H9 (cell line): ENCODE data around the gene NGB. TPM values are rescaled to one million over a fixed set of nuclear protein-coding genes. Genes with fewer than 3 reads are reported as not detected.

ENCODE experiments used
- DNase-seq: peaks from one replicate; pipeline ENCODE4 v3.0.0-alpha.2; 2017
- H2AFZ ChIP-seq: one replicate; pipeline ENCODE4 v1.6.1; 2013; ENCODE audit warnings: mild to moderate bottlenecking, low read length, control low read depth, moderate library complexity
- H2AK5ac ChIP-seq: 2 replicates; pipeline ENCODE4 v1.6.1; 2013; ENCODE audit warnings: low read length, control low read depth, mixed read lengths; ENCODE audit not compliant: insufficient read length
- H2BK120ac ChIP-seq: one replicate; pipeline ENCODE4 v1.6.1; 2013; ENCODE audit warnings: low read depth, mild to moderate bottlenecking, low read length, control low read depth, inconsistent platforms; ENCODE audit not compliant: poor library complexity, severe bottlenecking
- H2BK12ac ChIP-seq: 2 replicates; pipeline ENCODE4 v1.6.1; 2013; ENCODE audit warnings: low read length, control low read depth, mixed read lengths, low read depth; ENCODE audit not compliant: insufficient read length
- H2BK15ac ChIP-seq: 2 replicates; pipeline ENCODE4 v1.6.1; 2013; ENCODE audit warnings: low read depth, low read length, control low read depth
- H2BK20ac ChIP-seq: one replicate; pipeline ENCODE4 v1.6.1; 2013; ENCODE audit warnings: low read depth, mild to moderate bottlenecking, low read length, control low read depth, inconsistent platforms; ENCODE audit not compliant: poor library complexity, severe bottlenecking
- H2BK5ac ChIP-seq: 2 replicates; pipeline ENCODE4 v1.6.1; 2013; ENCODE audit warnings: low read length, control low read depth, mixed read lengths; ENCODE audit not compliant: insufficient read length
- H3K14ac ChIP-seq: 2 replicates; pipeline ENCODE4 v1.6.1; 2013; ENCODE audit warnings: low read length, control low read depth; ENCODE audit not compliant: insufficient read depth
- H3K18ac ChIP-seq: 2 replicates; pipeline ENCODE4 v1.6.1; 2013; ENCODE audit warnings: low read depth, mild to moderate bottlenecking, mixed read lengths, low read length, control low read depth; ENCODE audit not compliant: insufficient read length
- H3K23ac ChIP-seq: 2 replicates; pipeline ENCODE4 v1.6.1; 2013; ENCODE audit warnings: low read length, control low read depth, mixed read lengths, low read depth; ENCODE audit not compliant: insufficient read length
- H3K23me2 ChIP-seq: 2 replicates; pipeline ENCODE4 v1.6.1; 2013; ENCODE audit warnings: low read depth, mild to moderate bottlenecking, mixed read lengths, low read length, control low read depth; ENCODE audit not compliant: insufficient read length, poor library complexity, severe bottlenecking
- H3K27ac ChIP-seq: 2 replicates; pipeline ENCODE4 v1.5.1; 2013; ENCODE audit warnings: low read length, control low read depth, mixed read lengths, low read depth; ENCODE audit not compliant: insufficient read length
- H3K27me3 ChIP-seq: 2 replicates; pipeline ENCODE4 v1.6.1; 2013; ENCODE audit warnings: low read length, control low read depth, inconsistent platforms; ENCODE audit not compliant: insufficient read depth
- H3K4ac ChIP-seq: 2 replicates; pipeline ENCODE4 v1.6.1; 2013; ENCODE audit warnings: low read depth, mild to moderate bottlenecking, control low read depth, inconsistent platforms, low read length, moderate library complexity
- H3K4me1 ChIP-seq: 2 replicates; pipeline ENCODE4 v1.6.1; 2013; ENCODE audit warnings: low read length, control low read depth, inconsistent platforms; ENCODE audit not compliant: insufficient read depth
- H3K4me2 ChIP-seq: 2 replicates; pipeline ENCODE4 v1.6.1; 2013; ENCODE audit warnings: low read length, control low read depth, mixed read lengths; ENCODE audit not compliant: insufficient read length, insufficient read depth
- H3K56ac ChIP-seq: 2 replicates; pipeline ENCODE4 v1.6.1; 2013; ENCODE audit warnings: low read depth, mild to moderate bottlenecking, mixed read lengths, low read length, control low read depth; ENCODE audit not compliant: insufficient read length
- H3K79me1 ChIP-seq: 2 replicates; pipeline ENCODE4 v1.6.1; 2013; ENCODE audit warnings: low read depth, mild to moderate bottlenecking, moderate library complexity, low read length, control low read depth, inconsistent platforms; ENCODE audit not compliant: insufficient read depth, poor library complexity, severe bottlenecking
- H3K79me2 ChIP-seq: 2 replicates; pipeline ENCODE4 v1.6.1; 2013; ENCODE audit warnings: low read length, control low read depth, inconsistent platforms; ENCODE audit not compliant: insufficient read depth
- H3K9ac ChIP-seq: 2 replicates; pipeline ENCODE4 v1.6.1; 2013; ENCODE audit warnings: low read length, control low read depth, mixed read lengths; ENCODE audit not compliant: insufficient read length; ENCODE audit errors: extremely low read depth
- H3K9me3 ChIP-seq: one replicate; pipeline ENCODE4 v1.6.1; 2013; ENCODE audit warnings: low read depth, low read length, inconsistent platforms; ENCODE audit not compliant: control insufficient read depth
- H3T11ph ChIP-seq: one replicate; pipeline ENCODE4 v1.6.1; 2013; ENCODE audit warnings: mild to moderate bottlenecking, low read length, control low read depth, inconsistent platforms
- H4K20me1 ChIP-seq: one replicate; pipeline ENCODE4 v1.6.1; 2013; ENCODE audit not compliant: control insufficient read depth, insufficient read length, insufficient read depth
- H4K5ac ChIP-seq: 2 replicates; pipeline ENCODE4 v1.6.1; 2013; ENCODE audit warnings: low read depth, mild to moderate bottlenecking, mixed read lengths, low read length, control low read depth; ENCODE audit not compliant: insufficient read length
- H4K8ac ChIP-seq: replicated peaks from 2 replicates; pipeline ENCODE4 v1.6.1; 2013; ENCODE audit warnings: low read length, control low read depth, mixed read lengths, low read depth; ENCODE audit not compliant: insufficient read length
- H4K91ac ChIP-seq: 2 replicates; pipeline ENCODE4 v1.6.1; 2013; ENCODE audit warnings: low read depth, mild to moderate bottlenecking, moderate library complexity, mixed read lengths, low read length, control low read depth; ENCODE audit not compliant: insufficient read length
- H3K27ac Mint-ChIP-seq, 3 experiments: 2 replicates in 2 of 3; 3 replicates in 1 of 3; pipeline ENCODE4 v1.8.0; 2020 to 2021; ENCODE audit warnings: mixed read lengths in 3 of 3, mild to moderate bottlenecking in 1 of 3, moderate library complexity in 1 of 3
- H3K27me3 Mint-ChIP-seq: 2 replicates; pipeline ENCODE4 v1.8.0; 2021; ENCODE audit warnings: low read depth, mild to moderate bottlenecking, moderate library complexity, mixed read lengths
- H3K36me3 Mint-ChIP-seq, 3 experiments: 2 replicates in 2 of 3; 3 replicates in 1 of 3; pipeline ENCODE4 v1.8.0; 2020 to 2021; ENCODE audit warnings: low read depth in 3 of 3, mixed read lengths in 3 of 3; ENCODE audit not compliant: insufficient read depth in 1 of 3
- H3K4me1 Mint-ChIP-seq, 2 experiments: 2 replicates each; pipeline ENCODE4 v1.8.0; 2020; ENCODE audit warnings: mixed read lengths in 2 of 2
- H3K4me3 Mint-ChIP-seq, 2 experiments: 2 replicates in 1 of 2; 3 replicates in 1 of 2; pipeline ENCODE4 v1.8.0; 2020 to 2021; ENCODE audit warnings: mild to moderate bottlenecking in 2 of 2, mixed read lengths in 2 of 2, moderate library complexity in 1 of 2
- H3K9me3 Mint-ChIP-seq, 2 experiments: 2 replicates in 1 of 2; 3 replicates in 1 of 2; pipeline ENCODE4 v1.8.0; 2020; ENCODE audit warnings: mild to moderate bottlenecking in 2 of 2, mixed read lengths in 2 of 2, moderate library complexity in 1 of 2
- WGBS: extraction: QIAGEN DNeasy Blood & Tissue Kit; methylation state at CpG from one replicate; pipeline ENCODE4 v1.1.7; 2013; ENCODE audit warnings: missing lambda C conversion rate, low lambda C conversion rate, mixed read lengths; ENCODE audit not compliant: insufficient read length; ENCODE audit errors: extremely low coverage; 5-methylcytosine and 5-hydroxymethylcytosine counted together
- total RNA-seq: library from RNA; stranded (reverse); gene quantifications from 2 replicates; pipeline ENCODE4 v1.2.1, GENCODE V29; 2021
- TF ChIP-seq, protein P1 (sequence below): fragments of 200-600 bp; sonication (generic); conservative IDR thresholded peaks from 3 replicates; pipeline ENCODE4 v1.8.0; 2021; ENCODE audit warnings: antibody characterized with exemption, mild to moderate bottlenecking

NGB gene
- total RNA-seq, 1 experiment from 2014 or later: 0.26 TPM

DNA sequence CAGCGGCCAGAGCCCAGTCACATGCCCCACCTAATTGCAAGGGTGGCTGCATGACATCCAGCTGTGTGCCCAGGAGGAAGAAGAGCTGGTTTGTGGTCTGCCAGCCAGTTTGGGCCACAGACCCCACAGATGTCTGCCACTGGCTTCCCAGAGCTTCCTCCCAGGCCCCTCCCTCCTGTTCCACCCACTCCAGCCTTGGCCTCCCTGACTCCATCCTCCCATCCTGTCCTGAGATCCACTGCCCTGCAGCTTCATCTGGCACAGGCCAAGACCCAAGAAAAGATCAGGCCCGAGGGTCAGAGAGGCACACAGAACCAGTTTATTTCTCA lies 5.9 kb downstream of the NGB start:
- no peak overlapping the region for H3K27ac Mint-ChIP-seq
- no peak overlapping the region for H2BK5ac ChIP-seq
- no CpG with 5 or more reads among the region's 2 CpGs for WGBS

More for the DNA sequence above, 5.9 kb downstream of the NGB start:
- no peak overlapping the region for H2AK5ac ChIP-seq
- H3K79me1 ChIP-seq: no peaks in the 10 kb centered on the region
- H3K27ac ChIP-seq: no peak overlapping the region
- Mint-ChIP-seq H3K9me3 (peaks cover 2 to 3% of the 10 kb centered on the region in 2 experiments; a peak in 3 of 5 replicates), H3K36me3 (no peaks in the 10 kb centered on the region; a peak in 2 of 7 replicates), H3K4me1 (peaks cover 2 to 15% of the 10 kb centered on the region in 2 experiments), H3K4me3 (no peak overlapping the region), H3K27me3 (peaks cover 27% of the 10 kb centered on the region)
- H3K56ac ChIP-seq: no peak overlapping the region
- H3K9ac ChIP-seq: no peak overlapping the region
- H2AFZ ChIP-seq: no peak overlapping the region
- no peak overlapping the region for H4K8ac ChIP-seq
- no peak overlapping the region for H3K23ac ChIP-seq
- no peak overlapping the region for H2BK15ac ChIP-seq
- peaks cover 6% of the 10 kb centered on the region for H3K23me2 ChIP-seq
- H3K27me3 ChIP-seq: peaks cover 4% of the 10 kb centered on the region; the same call in 1 of the 2 replicates
- no peak overlapping the region for H2BK12ac ChIP-seq
- no peak overlapping the region for H3K4me2 ChIP-seq
- H3K79me2 ChIP-seq: no peaks in the 10 kb centered on the region
- no peak overlapping the region for H2BK120ac ChIP-seq
- H3T11ph ChIP-seq: no peak overlapping the region
- H4K20me1 ChIP-seq: no peaks in the 10 kb centered on the region
- H3K14ac ChIP-seq: no peak overlapping the region
- H3K4me1 ChIP-seq: no peaks in the 10 kb centered on the region
- no peak overlapping the region for H4K5ac ChIP-seq
- no peak for DNase-seq
- no peak overlapping the region for H3K18ac ChIP-seq
- H3K9me3 ChIP-seq: no peaks in the 10 kb centered on the region
- TF ChIP-seq, protein P1, sequence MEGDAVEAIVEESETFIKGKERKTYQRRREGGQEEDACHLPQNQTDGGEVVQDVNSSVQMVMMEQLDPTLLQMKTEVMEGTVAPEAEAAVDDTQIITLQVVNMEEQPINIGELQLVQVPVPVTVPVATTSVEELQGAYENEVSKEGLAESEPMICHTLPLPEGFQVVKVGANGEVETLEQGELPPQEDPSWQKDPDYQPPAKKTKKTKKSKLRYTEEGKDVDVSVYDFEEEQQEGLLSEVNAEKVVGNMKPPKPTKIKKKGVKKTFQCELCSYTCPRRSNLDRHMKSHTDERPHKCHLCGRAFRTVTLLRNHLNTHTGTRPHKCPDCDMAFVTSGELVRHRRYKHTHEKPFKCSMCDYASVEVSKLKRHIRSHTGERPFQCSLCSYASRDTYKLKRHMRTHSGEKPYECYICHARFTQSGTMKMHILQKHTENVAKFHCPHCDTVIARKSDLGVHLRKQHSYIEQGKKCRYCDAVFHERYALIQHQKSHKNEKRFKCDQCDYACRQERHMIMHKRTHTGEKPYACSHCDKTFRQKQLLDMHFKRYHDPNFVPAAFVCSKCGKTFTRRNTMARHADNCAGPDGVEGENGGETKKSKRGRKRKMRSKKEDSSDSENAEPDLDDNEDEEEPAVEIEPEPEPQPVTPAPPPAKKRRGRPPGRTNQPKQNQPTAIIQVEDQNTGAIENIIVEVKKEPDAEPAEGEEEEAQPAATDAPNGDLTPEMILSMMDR: no peak
- no peak overlapping the region for H2BK20ac ChIP-seq
- no peak overlapping the region for H4K91ac ChIP-seq
- no peak overlapping the region for H3K4ac ChIP-seq
